Neural crest cell (in vitro differentiated cells): ENCODE data around the gene MPP2. TPM values are rescaled to one million over a fixed set of nuclear protein-coding genes. Genes with fewer than 3 reads are reported as not detected.

Experiments used
- DNase-seq: peaks from one replicate; pipeline ENCODE4 v3.0.0; 2021; ENCODE audit warnings: low read depth, mixed read lengths, low spot score
- H3K27ac Mint-ChIP-seq: one replicate; pipeline ENCODE4 v1.8.0; 2021; ENCODE audit warnings: mild to moderate bottlenecking, mixed read lengths; ENCODE audit not compliant: unreplicated experiment
- H3K27me3 Mint-ChIP-seq: 2 replicates; pipeline ENCODE4 v1.8.0; 2021; ENCODE audit warnings: low read depth, mild to moderate bottlenecking, mixed read lengths
- H3K36me3 Mint-ChIP-seq: 2 replicates; pipeline ENCODE4 v1.8.0; 2021; ENCODE audit warnings: low read depth, mild to moderate bottlenecking, mixed read lengths
- H3K4me1 Mint-ChIP-seq: 2 replicates; pipeline ENCODE4 v1.8.0; 2021; ENCODE audit warnings: mixed read lengths
- H3K4me3 Mint-ChIP-seq: one replicate; pipeline ENCODE4 v1.8.0; 2021; ENCODE audit warnings: mild to moderate bottlenecking, mixed read lengths
- H3K9me3 Mint-ChIP-seq: 2 replicates; pipeline ENCODE4 v1.8.0; 2021; ENCODE audit warnings: mixed read lengths
- CTCF ChIP-seq: fragments of 200-600 bp; sonication (generic); conservative IDR thresholded peaks from 2 replicates; pipeline ENCODE4 v1.5.0; 2021; ENCODE audit warnings: antibody characterized with exemption, mild to moderate bottlenecking
- total RNA-seq: library from RNA; stranded (reverse); gene quantifications from 2 replicates; pipeline ENCODE4 v1.2.1, GENCODE V29; 2021

Gene MPP2
- total RNA-seq, 1 donor from 2014 or later = 29.8 TPM

DNA sequence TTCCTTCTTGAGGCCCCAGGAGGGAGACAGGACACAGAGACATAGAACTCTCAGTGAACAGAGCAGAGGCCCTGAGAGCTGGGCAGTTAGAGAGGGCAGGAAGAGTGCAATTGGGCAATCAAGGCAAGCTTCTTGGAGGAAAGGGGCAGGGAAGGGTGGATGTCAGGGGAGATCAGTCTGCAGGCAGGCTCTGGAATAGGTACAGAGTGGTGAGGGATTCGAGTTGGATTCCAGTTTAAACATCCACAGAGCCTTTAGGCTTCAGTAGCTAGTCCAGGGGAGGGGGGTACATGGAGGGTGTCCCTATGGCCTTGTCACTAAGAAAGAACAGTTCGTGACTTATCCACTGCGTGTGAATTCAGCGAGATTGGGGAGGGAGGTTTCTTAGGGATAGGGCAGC, 44.4 kb upstream of the MPP2 start:
- no peak for TF ChIP-seq CTCF
- no peak overlapping the region for H3K4me3 Mint-ChIP-seq
- peaks cover 9% of the 10 kb centered on the region for H3K4me1 Mint-ChIP-seq
- no peaks in the 10 kb centered on the region for H3K9me3 Mint-ChIP-seq
- no peaks in the 10 kb centered on the region for H3K36me3 Mint-ChIP-seq
- H3K27ac Mint-ChIP-seq = no peak overlapping the region
- DNase-seq = no peak
- peaks cover 84% of the 10 kb centered on the region for H3K27me3 Mint-ChIP-seq

- peaks cover 74% of the 10 kb centered on the region for H3K27me3 Mint-ChIP-seq
- DNase-seq = no peak
- no peak for TF ChIP-seq CTCF
- H3K36me3 Mint-ChIP-seq = no peaks in the 10 kb centered on the region
- H3K9me3 Mint-ChIP-seq = no peaks in the 10 kb centered on the region
- H3K27ac Mint-ChIP-seq = no peak overlapping the region
- H3K4me1 Mint-ChIP-seq = peaks cover 18% of the 10 kb centered on the region
- H3K4me3 Mint-ChIP-seq = no peak overlapping the region
Measured at GRCh38 chr17:43950554-43950953, 43.2 kb upstream of the MPP2 start.

DNA sequence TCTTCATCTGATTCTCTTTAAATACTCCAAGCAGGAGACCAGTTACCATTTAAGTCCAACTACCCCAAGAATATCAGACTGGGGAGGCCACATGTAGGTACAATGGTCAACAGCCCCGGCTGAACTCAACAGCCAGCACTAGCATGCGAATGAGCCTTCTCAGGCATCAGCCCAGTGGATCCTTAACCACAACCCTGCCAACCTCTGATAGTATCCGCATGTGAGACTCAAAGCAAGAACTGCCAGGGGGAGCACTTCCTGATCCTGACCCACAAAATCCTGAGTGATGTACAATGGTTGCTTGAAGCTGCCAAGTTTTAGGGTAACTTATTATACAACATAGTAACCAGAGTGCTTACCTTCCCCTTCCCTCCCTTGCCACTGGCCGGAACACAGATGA, 42.4 kb upstream of the MPP2 start:
- TF ChIP-seq CTCF = no peak
- peaks cover 18% of the 10 kb centered on the region for H3K4me1 Mint-ChIP-seq
- no peak overlapping the region for H3K4me3 Mint-ChIP-seq
- no peak for DNase-seq
- H3K27me3 Mint-ChIP-seq = peaks cover 70% of the 10 kb centered on the region
- no peaks in the 10 kb centered on the region for H3K9me3 Mint-ChIP-seq
- no peak overlapping the region for H3K27ac Mint-ChIP-seq
- no peaks in the 10 kb centered on the region for H3K36me3 Mint-ChIP-seq

GRCh38 chr17:43946781-43947180, 39.4 kb upstream of the MPP2 start:
- H3K4me3 Mint-ChIP-seq = no peak overlapping the region
- peaks cover 12% of the 10 kb centered on the region for H3K4me1 Mint-ChIP-seq
- no peaks in the 10 kb centered on the region for H3K9me3 Mint-ChIP-seq
- DNase-seq = no peak
- H3K36me3 Mint-ChIP-seq = no peaks in the 10 kb centered on the region
- no peak overlapping the region for H3K27ac Mint-ChIP-seq
- no peak for TF ChIP-seq CTCF
- peaks cover 43% of the 10 kb centered on the region for H3K27me3 Mint-ChIP-seq

DNA sequence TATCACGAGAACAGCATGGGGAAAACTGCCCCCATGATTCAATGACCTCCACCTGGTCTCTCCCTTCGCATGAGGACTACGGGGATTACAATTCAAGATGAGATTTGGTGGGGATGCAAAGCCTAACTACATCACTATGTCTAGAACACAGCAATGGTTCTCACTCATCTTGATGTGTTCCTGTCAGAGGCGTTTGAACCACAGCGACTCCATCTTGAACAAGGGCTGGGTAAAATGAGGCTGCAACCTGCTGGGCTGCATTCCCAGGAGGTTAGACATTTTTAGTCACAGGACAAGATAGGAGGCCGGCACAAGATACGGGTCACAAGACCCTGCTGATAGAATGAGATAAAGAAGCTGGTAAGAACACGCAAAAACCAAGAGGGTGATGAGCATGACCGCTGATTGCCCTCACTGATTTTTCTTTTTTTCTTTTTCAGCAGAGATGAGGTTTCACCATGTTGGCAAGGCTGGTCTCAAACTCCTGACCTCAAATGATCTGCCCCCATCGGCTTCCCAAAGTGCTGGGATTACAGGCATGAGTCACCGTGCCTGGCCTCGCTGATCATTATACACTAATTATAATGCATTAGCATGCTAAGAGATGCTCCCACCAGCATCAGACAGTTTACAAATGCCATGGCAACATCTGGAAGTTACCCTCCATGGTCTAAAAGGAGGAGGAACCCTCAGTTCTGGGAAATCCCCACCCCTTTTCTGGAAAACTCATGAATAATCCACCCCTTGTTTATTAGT, 37.9 kb upstream of the MPP2 start:
- peaks cover 28% of the 10 kb centered on the region for H3K27me3 Mint-ChIP-seq
- H3K36me3 Mint-ChIP-seq = no peaks in the 10 kb centered on the region
- TF ChIP-seq CTCF = no peak
- DNase-seq = no peak
- no peak overlapping the region for H3K27ac Mint-ChIP-seq
- H3K4me3 Mint-ChIP-seq = no peak overlapping the region
- H3K9me3 Mint-ChIP-seq = no peaks in the 10 kb centered on the region
- peaks cover 17% of the 10 kb centered on the region for H3K4me1 Mint-ChIP-seq
